Activated naive CD4-positive, alpha-beta T cell (primary cell): ENCODE results near the gene KRT4.
"Not testable (repeated sequence)": the region's sequence is repeated elsewhere in the genome, so short reads cannot be mapped to it uniquely, and the experiment has no call there.

Experiments used
- DNase-seq, 4 experiments: peaks; one replicate each; lab custom pipeline; 2025; lab: John Stamatoyannopoulos, UW

The KRT4 gene

GRCh38 chr12:52807544-52808470 lies 6.1 kb downstream of the KRT4 start:
- no peak for DNase-seq

- DNase-seq = no peak
These were observed 6.9 kb downstream of the KRT4 start for GRCh38 chr12:52806821-52807543.

- DNase-seq = no peak
These were observed 7.6 kb downstream of the KRT4 start for GRCh38 chr12:52806169-52806811.

- no peak for DNase-seq
These were observed 8.2 kb downstream of the KRT4 start for GRCh38 chr12:52805739-52806138.

- DNase-seq = no peak
These were observed 8.9 kb downstream of the KRT4 start for GRCh38 chr12:52805000-52805399.

- DNase-seq = no peak
These were observed 11.5 kb downstream of the KRT4 start for GRCh38 chr12:52802442-52802841.

GRCh38 chr12:52801773-52802172 lies 12.1 kb downstream of the KRT4 start:
- no peak for DNase-seq

GRCh38 chr12:52800259-52800917 lies 13.5 kb downstream of the KRT4 start:
- no peak for DNase-seq

GRCh38 chr12:52799505-52800211 lies 14.3 kb downstream of the KRT4 start:
- DNase-seq = no peak

- no peak for DNase-seq
These were observed 15.0 kb downstream of the KRT4 start for GRCh38 chr12:52798671-52799504.

- DNase-seq = no peak
These were observed 15.8 kb downstream of the KRT4 start for GRCh38 chr12:52798003-52798670.

GRCh38 chr12:52797529-52797894 lies 16.4 kb downstream of the KRT4 start:
- no peak for DNase-seq

- DNase-seq = no peak
These were observed 16.9 kb downstream of the KRT4 start for GRCh38 chr12:52796839-52797528.

GRCh38 chr12:52796429-52796794 lies 17.5 kb downstream of the KRT4 start:
- no peak for DNase-seq

GRCh38 chr12:52795694-52796428 lies 18.1 kb downstream of the KRT4 start, which contains the start of gene KRT3:
KRT3 (minus strand) TSS chr12:52796117; CDS start chr12:52796042, 75 bp downstream.
- no peak for DNase-seq

- DNase-seq = not testable (repeated sequence)
These were observed 18.6 kb downstream of the KRT4 start for GRCh38 chr12:52795332-52795674.

- no peak for DNase-seq
These were observed 19.2 kb downstream of the KRT4 start for GRCh38 chr12:52794479-52795331.
